CD4-positive, alpha-beta T cell (primary cell): ENCODE measurements around the gene GRK2. TPM values are rescaled to one million over a fixed set of nuclear protein-coding genes. Genes with fewer than 3 reads are reported as not detected.

Experiments
- ATAC-seq: fragments of 200-7000 bp; cut with Tn5 transposase; one replicate; pipeline ENCODE4 v1.10.0; 2022; ENCODE audit warnings: mild to moderate bottlenecking; ENCODE audit not compliant: poor library complexity
- CTCF ChIA-PET: fragments of 350-600 bp; sonication (Branson Sonifier 250); formaldehyde crosslinking; loops from one replicate; lab custom pipeline; 2021; ENCODE audit warnings: antibody characterized with exemption, inconsistent platforms; lab: Charles Lee
- POLR2A ChIA-PET: fragments of 350-600 bp; sonication (Branson Sonifier 250); formaldehyde crosslinking; loops from one replicate; lab custom pipeline; 2021; ENCODE audit warnings: antibody characterized with exemption, inconsistent platforms; lab: Charles Lee
- DNase-seq, 14 experiments: peaks; one replicate each; pipeline ENCODE4 v3.0.0-alpha.2; 2013 to 2020; ENCODE audit warnings: mixed read lengths in 2 of 14
- H3K27ac ChIP-seq, 2 donors: one replicate each; pipeline versions ENCODE4 v1.5.1 to v1.7.0; 2013; ENCODE audit warnings: low read length in 2 of 2, low read depth in 1 of 2, mild to moderate bottlenecking in 1 of 2
- H3K27me3 ChIP-seq, 2 experiments: 1 replicate in 1 of 2; 2 replicates in 1 of 2; pipeline versions ENCODE4 v1.6.1 to v1.7.0; 2013; ENCODE audit warnings: low read length in 2 of 2, control low read depth in 1 of 2, mild to moderate bottlenecking in 1 of 2, moderate library complexity in 1 of 2; ENCODE audit not compliant: insufficient read depth in 2 of 2, control insufficient read depth in 1 of 2
- H3K36me3 ChIP-seq: one replicate; pipeline ENCODE4 v1.6.1; 2013; ENCODE audit warnings: low read length, control low read depth; ENCODE audit not compliant: insufficient read depth
- H3K4me1 ChIP-seq: one replicate; pipeline ENCODE4 v1.6.1; 2013; ENCODE audit warnings: low read length, control low read depth; ENCODE audit not compliant: insufficient read depth
- H3K4me3 ChIP-seq: one replicate; pipeline ENCODE4 v1.5.1; 2013; ENCODE audit warnings: mild to moderate bottlenecking, low read length, moderate library complexity
- H3K9me3 ChIP-seq, 2 experiments: 1 replicate in 1 of 2; 2 replicates in 1 of 2; pipeline versions ENCODE4 v1.6.1 to v1.7.0; 2013; ENCODE audit warnings: low read length in 2 of 2, mild to moderate bottlenecking in 2 of 2, control low read depth in 1 of 2, moderate library complexity in 1 of 2; ENCODE audit not compliant: control insufficient read depth in 1 of 2, insufficient read depth in 1 of 2
- H3K27ac Mint-ChIP-seq: one replicate; pipeline ENCODE4 v1.8.0; 2020; ENCODE audit warnings: mixed read lengths
- H3K27me3 Mint-ChIP-seq: one replicate; pipeline ENCODE4 v1.8.0; 2021; ENCODE audit warnings: mixed read lengths
- H3K36me3 Mint-ChIP-seq: one replicate; pipeline ENCODE4 v1.8.0; 2021; ENCODE audit warnings: low read depth, mixed read lengths
- H3K4me1 Mint-ChIP-seq: one replicate; pipeline ENCODE4 v1.8.0; 2021; ENCODE audit warnings: low read depth, mixed read lengths
- H3K4me3 Mint-ChIP-seq: one replicate; pipeline ENCODE4 v1.8.0; 2020; ENCODE audit warnings: mild to moderate bottlenecking, mixed read lengths
- H3K9me3 Mint-ChIP-seq: one replicate; pipeline ENCODE4 v1.8.0; 2020; ENCODE audit warnings: mixed read lengths
- intact Hi-C, 2 experiments: fragments of 100-400 bp; cut with DNase I in 1 of 2; cut with micrococcal nuclease in 1 of 2; formaldehyde crosslinking; loops; one replicate each; pipeline versions ENCODE4 v1.15.1 to v1.9.0; 2023 to 2025; cut with DNase I, micrococcal nuclease
- total RNA-seq, 174 experiments: library from RNA in 2 of 174; stranded (reverse) in 2 of 174; gene quantifications; one replicate each; pipeline ENCODE4 v1.2.3 and lab custom pipeline; 2021 to 2026
- TF ChIP-seq, protein P1 (sequence below): fragments of 200-600 bp; IDR thresholded peaks from one replicate; pipeline ENCODE4 v1.8.0; 2022; ENCODE audit warnings: antibody characterized with exemption, mild to moderate bottlenecking

The GRK2 gene
- total RNA-seq, 2 experiments from 2014 or later: 309 to 325 TPM

DNA sequence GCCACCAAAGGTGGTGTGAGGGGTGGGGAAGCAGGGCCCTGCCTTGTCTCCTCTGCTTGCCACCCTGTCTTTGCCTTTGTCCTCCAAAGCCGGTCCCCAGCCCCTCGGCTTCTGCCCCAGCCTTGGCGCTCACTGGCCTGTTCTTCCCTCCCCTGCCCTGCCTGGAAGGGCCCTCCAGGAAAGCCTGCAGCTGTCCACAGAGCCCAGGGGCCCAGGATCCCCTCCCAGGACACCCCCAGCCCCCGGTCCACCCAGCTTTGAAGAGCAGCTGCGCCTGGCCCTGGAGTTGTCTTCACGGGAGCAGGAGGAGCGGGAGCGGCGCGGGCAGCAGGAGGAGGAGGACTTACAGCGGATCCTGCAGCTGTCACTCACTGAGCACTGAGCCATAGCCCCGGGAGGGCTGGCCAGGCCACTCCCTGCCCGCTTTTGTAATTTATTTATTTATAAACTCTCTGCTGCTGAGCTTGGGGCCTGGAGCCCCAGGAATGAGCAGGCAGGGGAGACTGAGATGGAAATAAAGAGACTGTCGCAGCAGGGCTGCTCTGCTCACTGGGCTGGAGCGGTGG, 35.8 kb downstream of the GRK2 start:
- H3K9me3 ChIP-seq: no peaks in the 10 kb centered on the region
- peaks cover 33% of the 10 kb centered on the region for H3K4me1 ChIP-seq
- H3K27me3 Mint-ChIP-seq: no peaks in the 10 kb centered on the region
- H3K27ac Mint-ChIP-seq: no peak overlapping the region
- H3K36me3 ChIP-seq: peaks cover 42% of the 10 kb centered on the region
- TF ChIP-seq, protein P1, sequence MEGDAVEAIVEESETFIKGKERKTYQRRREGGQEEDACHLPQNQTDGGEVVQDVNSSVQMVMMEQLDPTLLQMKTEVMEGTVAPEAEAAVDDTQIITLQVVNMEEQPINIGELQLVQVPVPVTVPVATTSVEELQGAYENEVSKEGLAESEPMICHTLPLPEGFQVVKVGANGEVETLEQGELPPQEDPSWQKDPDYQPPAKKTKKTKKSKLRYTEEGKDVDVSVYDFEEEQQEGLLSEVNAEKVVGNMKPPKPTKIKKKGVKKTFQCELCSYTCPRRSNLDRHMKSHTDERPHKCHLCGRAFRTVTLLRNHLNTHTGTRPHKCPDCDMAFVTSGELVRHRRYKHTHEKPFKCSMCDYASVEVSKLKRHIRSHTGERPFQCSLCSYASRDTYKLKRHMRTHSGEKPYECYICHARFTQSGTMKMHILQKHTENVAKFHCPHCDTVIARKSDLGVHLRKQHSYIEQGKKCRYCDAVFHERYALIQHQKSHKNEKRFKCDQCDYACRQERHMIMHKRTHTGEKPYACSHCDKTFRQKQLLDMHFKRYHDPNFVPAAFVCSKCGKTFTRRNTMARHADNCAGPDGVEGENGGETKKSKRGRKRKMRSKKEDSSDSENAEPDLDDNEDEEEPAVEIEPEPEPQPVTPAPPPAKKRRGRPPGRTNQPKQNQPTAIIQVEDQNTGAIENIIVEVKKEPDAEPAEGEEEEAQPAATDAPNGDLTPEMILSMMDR: no peak
- H3K27ac ChIP-seq: no peak overlapping the region
- H3K4me1 Mint-ChIP-seq: peaks cover 9% of the 10 kb centered on the region
- no peaks in the 10 kb centered on the region for H3K9me3 Mint-ChIP-seq
- peaks cover 41% of the 10 kb centered on the region for H3K36me3 Mint-ChIP-seq
- ChIA-PET POLR2A (interaction anchor here (0.5 to 5.6 kb wide), 14 partner anchors 8 to 182 kb away, joined by 3 to 54 read pairs (median 8); partner anchors contain the start of genes ANKRD13D, GRK2, POLD4 and TBC1D10C), CTCF (interaction anchor here (1.7 to 4.6 kb wide), 2 partner anchors 15 to 40 kb away, joined by 4 to 21 read pairs; no protein-coding TSS in a partner anchor)
- H3K4me3 Mint-ChIP-seq: peak overlapping the region; percentile 65
- no peak overlapping the region for H3K4me3 ChIP-seq
- intact Hi-C loops: no loop called here
- ATAC-seq (no peak), DNase-seq (peak in 1 of 14 experiments; percentile 2)
- no peaks in the 10 kb centered on the region for H3K27me3 ChIP-seq

DNA sequence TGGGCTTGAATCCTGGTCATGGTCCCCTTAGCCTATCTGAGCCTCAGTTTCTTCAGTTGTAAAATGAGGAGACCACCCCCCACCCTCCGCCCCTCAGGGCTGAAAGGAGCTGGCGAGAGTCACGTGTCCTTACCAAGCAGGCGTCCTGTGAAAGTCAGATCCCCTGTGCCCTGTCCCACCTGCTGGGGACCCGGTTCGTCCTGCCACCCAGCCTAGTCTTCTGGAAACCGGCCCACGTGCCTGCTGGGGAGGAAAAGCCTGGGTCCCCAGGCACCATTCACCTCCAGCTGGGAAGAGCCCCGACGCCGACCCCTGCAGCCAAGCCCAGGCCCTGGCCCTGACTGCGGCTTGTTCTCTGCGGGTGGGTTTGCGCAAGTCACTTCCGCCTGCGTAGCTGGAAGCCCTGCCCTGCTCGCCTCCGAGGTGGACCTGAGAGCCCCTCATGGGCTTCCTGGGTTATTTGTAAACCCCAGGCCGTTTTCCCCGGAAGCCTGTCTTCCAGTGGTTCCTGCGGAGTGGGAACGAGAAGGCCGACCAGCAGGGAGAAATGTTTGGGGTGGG, 36.4 kb downstream of the GRK2 start:
- TF ChIP-seq, protein P1: no peak
- Mint-ChIP-seq H3K27ac (no peak overlapping the region), H3K36me3 (peaks cover 38% of the 10 kb centered on the region), H3K4me1 (peaks cover 8% of the 10 kb centered on the region), H3K4me3 (peak overlapping the region; percentile 65), H3K9me3 (no peaks in the 10 kb centered on the region), H3K27me3 (no peaks in the 10 kb centered on the region)
- peaks cover 41% of the 10 kb centered on the region for H3K36me3 ChIP-seq
- no peaks in the 10 kb centered on the region for H3K9me3 ChIP-seq
- ATAC-seq: peak; percentile 22
- H3K27me3 ChIP-seq: no peaks in the 10 kb centered on the region
- peak in 1 of 14 experiments; percentile 46 for DNase-seq
- CTCF ChIA-PET: interaction anchor here (0.6 to 4.6 kb wide), 3 partner anchors 15 to 40 kb away, joined by 3 to 21 read pairs (median 4); no protein-coding TSS in a partner anchor
- H3K27ac ChIP-seq: peak overlapping the region in 1 of 2 donors; percentile 41
- intact Hi-C loops: no loop called here
- POLR2A ChIA-PET: interaction anchor here (0.5 to 5.6 kb wide), 21 partner anchors 9 to 182 kb away, joined by 3 to 54 read pairs (median 6); partner anchors contain the start of genes ANKRD13D, CLCF1, GRK2 and POLD4
- H3K4me1 ChIP-seq: peaks cover 33% of the 10 kb centered on the region
- H3K4me3 ChIP-seq: peak overlapping the region; percentile 62

DNA sequence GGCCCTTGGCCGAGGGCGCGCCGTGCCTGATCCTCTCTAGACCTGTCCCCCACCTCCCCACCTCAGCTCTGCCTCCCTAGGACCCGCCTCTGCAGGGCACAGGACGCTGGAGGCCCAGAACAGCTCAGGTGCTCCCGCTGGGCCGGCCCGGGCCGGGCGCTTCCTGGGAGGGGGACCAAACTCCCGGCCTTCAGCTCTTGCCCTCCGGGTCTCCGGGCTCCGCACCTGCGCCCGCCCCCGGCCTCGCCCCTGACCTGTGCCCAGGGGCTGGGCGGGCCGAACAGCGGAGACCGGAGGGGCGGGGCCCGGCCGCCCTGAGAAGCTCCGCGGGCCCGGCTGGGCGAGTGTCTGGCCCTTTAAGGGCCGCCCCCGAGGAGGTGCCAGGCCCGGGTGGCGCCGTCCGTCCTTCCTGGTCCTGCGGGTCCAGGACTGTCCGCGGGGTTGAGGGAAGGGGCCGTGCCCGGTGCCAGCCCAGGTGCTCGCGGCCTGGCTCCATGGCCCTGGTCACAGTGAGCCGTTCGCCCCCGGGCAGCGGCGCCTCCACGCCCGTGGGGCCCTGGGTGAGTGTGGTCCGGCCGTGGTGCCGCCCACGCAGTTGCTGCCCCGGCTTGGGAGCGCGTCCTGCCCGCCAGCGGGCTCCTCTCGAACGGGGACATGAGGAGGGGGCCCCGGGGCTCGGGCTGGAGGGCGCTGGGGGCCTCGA, 37.0 kb downstream of the GRK2 start, which contains the start of gene SSH3:
SSH3 (plus strand) TSS at position 399 of the 703 bp plus-strand sequence; CDS start at position 495, 96 bp downstream.
- POLR2A ChIA-PET: interaction anchor here (0.6 to 5.6 kb wide), 21 partner anchors 8 to 134 kb away, joined by 3 to 54 read pairs (median 6); partner anchors contain the start of genes ANKRD13D, CLCF1, GRK2 and POLD4
- H3K4me3 ChIP-seq: peak within 1 kb of the TSS; percentile 62
- H3K4me1 ChIP-seq: peaks cover 33% of the 10 kb centered on the region
- DNase-seq: peak in 8 of 14 experiments; percentile 30 to 66 (median 48)
- no peak within 1 kb of the TSS for H3K27ac Mint-ChIP-seq
- H3K4me1 Mint-ChIP-seq: peaks cover 5% of the 10 kb centered on the region
- intact Hi-C loops: no loop called here
- H3K36me3 ChIP-seq: peaks cover 35% of the 10 kb centered on the region
- H3K27ac ChIP-seq: peak within 1 kb of the TSS in 1 of 2 donors; percentile 41
- H3K4me3 Mint-ChIP-seq: peak within 1 kb of the TSS; percentile 65
- no peaks in the 10 kb centered on the region for H3K9me3 Mint-ChIP-seq
- no peaks in the 10 kb centered on the region for H3K27me3 Mint-ChIP-seq
- peak; percentile 62 for ATAC-seq
- no peaks in the 10 kb centered on the region for H3K27me3 ChIP-seq
- TF ChIP-seq, protein P1: no peak
- H3K36me3 Mint-ChIP-seq: peaks cover 31% of the 10 kb centered on the region
- CTCF ChIA-PET: interaction anchor here (0.6 to 4.6 kb wide), 3 partner anchors 14 to 41 kb away, joined by 3 to 21 read pairs (median 4); no protein-coding TSS in a partner anchor
- no peaks in the 10 kb centered on the region for H3K9me3 ChIP-seq
